Posterior cingulate gyrus (tissue), 11 donors: ENCODE measurements around the gene EZH1.

Experiments
- DNase-seq, 10 donors: peaks; one replicate each; pipeline versions ENCODE4 v3.0.0 to v3.0.0-alpha.2; 2020 to 2021; ENCODE audit warnings: mixed read lengths in 3 of 10
- intact Hi-C: fragments of 100-400 bp; cut with DNase I; formaldehyde crosslinking; loops from one replicate; pipeline ENCODE4 v1.15.1; 2023

Gene EZH1

DNA sequence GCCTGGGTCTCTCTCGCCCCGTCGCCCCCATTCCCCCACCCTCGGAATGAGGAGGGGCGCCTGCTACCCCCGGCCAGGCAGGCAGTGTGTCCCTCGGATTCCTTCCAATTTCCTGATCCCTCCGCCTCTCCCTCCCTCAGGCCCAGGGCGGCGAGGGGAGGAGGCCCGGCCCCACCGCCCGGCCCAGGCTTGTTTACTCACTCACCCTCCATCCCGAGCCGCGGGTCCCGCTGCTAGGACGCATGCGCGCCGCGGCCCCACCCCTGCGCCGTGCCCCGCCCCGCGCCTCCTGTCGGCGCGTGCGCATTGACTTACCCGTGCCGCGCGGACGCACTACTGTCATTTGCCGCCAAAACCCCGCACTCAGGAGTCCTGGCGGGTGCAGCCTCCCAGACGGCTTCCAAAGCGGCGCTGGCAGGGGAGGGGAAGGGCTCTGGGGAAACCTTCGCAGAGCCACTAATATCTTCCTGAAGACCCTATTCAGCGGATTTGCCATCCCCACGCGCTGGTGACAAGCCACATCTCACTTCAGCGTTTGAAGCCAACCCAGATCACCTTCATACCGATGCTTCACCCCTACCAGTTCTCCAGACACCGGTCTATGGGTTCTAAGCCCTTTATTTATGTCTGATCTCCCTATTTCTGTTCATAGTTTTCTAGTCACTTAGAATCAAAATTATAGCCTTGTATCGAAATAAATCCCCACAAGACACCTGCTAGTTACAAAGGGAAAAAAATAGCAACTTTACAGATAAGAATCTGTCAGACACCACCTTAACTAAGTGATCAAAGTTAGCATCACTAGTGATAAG, at the start of gene EZH1:
TSS of gene EZH1 (minus strand) at position 235 of the 812 bp plus-strand sequence. CDS start 16,099 bp downstream, outside the sequence.
- peak; percentile 81 to 98 (median 88) for DNase-seq
- intact Hi-C loops: no loop called here

GRCh38 chr17:42792545-42792944, 47.7 kb upstream of the EZH1 start:
- intact Hi-C loops: no loop called here
- DNase-seq: no peak

DNA sequence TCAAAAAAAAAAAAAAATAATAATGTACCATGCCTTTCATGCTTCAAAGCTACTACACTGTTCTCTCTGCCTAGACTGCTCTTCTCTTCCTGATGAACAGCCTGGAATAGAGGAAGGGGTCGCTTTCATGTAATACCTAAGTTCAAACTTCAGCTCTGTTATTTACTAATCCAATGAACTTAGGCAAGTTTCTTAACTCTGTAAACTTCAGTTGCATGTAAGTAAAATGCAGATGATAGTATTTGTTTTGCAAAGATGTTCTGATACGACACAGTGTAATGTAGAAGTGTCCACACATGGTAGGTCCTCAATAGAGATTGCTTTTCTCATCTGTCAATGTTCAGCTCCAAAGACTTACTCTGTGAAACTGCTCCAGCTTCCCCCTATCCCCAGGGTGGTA, 47.1 kb upstream of the EZH1 start:
- intact Hi-C loops: no loop called here
- DNase-seq: no peak

DNA sequence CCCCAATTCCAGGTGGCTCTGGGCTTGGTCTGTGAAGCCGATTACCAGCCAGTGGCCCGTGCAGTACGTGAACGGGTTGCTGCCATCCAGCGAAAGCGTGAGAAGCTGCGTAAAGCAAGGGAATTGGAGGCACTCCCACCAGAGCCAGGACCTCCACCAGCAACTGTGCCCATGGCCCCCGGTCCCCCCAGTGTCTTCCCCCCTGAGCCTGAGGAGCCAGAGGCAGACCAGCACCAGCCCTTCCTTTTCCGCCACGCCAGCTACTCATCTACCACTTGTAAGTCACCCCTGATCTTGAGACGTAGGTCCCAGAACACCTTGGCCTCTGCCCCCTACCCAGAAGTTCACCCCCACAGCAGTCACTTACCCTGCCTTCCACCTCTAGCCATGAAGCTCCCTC, 42.4 kb upstream of the EZH1 start:
- DNase-seq: no peak
- intact Hi-C loops: no loop called here

- intact Hi-C loops: no loop called here
- DNase-seq: peak in 1 of 10 donors; percentile 84
Observed at GRCh38 chr17:42784811-42785592, 40.2 kb upstream of the EZH1 start.

DNA sequence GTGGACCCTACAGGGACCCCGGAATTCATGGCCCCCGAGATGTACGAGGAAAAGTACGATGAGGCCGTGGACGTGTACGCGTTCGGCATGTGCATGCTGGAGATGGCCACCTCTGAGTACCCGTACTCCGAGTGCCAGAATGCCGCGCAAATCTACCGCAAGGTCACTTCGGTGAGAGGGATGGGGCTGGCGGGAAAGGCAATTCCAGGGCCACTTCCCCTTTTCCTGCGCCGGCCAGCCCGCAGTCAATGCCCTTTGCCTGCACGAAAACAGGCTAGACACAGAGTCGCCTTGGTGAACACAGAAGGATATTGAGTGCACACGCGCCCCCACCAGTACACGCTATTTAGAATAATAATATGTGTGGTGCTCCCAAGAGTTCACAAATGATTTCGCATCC, 39.6 kb upstream of the EZH1 start:
- no peak for DNase-seq
- intact Hi-C loops: no loop called here

- intact Hi-C loops: no loop called here
- no peak for DNase-seq
Observed at GRCh38 chr17:42783791-42784138, 38.9 kb upstream of the EZH1 start.

GRCh38 chr17:42783062-42783790, 38.4 kb upstream of the EZH1 start:
- intact Hi-C loops: no loop called here
- DNase-seq: no peak

DNA sequence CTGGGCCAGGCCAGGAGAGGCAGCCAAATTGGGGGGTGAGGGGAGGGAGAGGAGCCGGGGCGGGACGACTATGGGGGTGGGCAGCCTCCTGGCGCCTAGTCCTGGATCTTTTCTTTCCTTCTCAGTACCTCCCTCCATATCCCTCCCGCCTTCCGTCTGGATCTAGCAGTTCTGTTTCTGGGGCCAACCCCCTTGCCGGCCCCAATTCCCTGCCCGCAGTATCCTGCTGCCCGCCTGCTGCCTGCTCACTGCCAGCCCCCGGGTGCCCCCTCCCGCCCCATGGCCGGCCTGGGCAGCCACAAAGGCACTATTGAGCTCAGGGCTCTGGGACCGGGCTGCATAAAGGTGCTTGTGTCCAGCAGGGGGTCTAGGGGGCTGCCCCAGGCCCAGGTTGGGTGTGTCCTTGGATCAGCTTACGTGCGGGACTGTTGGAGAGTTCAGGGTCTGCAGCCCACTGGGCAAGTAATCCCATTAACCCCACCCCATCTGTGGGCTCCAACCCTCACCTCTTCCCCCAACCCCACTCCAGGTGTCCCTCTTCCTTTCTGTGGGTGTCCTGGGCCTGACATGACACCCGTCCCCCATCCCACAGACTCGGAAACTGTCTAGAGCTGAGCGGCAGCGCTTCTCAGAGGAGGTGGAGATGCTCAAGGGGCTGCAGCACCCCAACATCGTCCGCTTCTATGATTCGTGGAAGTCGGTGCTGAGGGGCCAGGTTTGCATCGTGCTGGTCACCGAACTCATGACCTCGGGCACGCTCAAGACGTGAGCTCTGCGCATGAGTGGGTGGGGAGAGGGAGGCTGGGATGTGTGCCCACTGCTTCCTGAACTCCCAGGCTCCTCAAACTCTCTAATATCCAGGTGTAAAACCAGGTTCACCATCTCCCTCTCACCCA, 37.6 kb upstream of the EZH1 start:
- no peak for DNase-seq

GRCh38 chr17:42781639-42782165, 36.9 kb upstream of the EZH1 start:
- intact Hi-C loops: no loop called here
- peak in 1 of 10 donors; percentile 19 for DNase-seq

More for the DNA sequence above, 37.6 kb upstream of the EZH1 start:
- intact Hi-C loops: no loop called here

- intact Hi-C loops: no loop called here
Observed at GRCh38 chr17:42780851-42781638, 36.2 kb upstream of the EZH1 start.

DNA sequence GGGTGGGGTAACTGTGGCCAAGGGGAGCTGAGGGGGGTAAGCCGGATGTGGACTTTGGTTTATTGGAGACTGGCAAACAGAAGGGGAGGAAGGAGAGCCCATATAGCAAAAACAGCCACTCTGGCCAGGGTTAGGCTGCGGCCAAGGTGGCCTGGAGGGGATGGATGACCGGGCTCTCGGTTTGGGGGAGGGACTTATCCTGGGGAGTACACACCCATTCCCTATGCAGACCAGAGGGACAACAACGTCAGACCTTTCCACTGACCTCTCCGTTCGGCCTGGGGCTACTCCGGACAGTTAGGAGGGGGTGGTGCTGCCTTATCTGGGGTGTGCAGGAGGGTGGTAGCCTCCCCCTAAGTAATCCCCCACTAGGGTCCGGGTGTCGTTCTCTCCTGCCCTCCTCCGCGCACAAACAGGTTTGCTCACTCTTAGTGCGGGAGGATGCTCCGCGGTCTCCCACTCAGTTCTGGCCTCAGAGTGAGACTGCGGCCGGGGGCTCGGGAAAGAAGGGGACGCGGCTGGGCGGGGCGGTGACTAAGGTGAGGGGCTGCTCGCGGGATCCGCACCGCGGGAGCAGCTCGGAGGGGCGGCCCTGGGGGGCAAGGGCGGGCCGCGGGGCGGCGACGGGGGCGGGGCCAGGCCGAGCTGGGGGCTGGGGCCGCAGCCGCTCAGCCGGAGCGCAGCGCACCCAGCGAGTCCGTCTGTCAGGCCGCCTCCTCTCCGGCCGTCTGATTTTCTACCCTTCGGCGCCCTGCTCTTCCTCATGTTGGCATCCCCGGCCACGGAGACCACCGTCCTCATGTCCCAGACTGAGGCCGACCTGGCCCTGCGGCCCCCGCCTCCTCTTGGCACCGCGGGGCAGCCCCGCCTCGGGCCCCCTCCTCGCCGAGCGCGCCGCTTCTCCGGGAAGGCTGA, 35.4 kb upstream of the EZH1 start, which contains the start of gene WNK4:
TSS of gene WNK4 (plus strand) at position 675 of the 915 bp plus-strand sequence. CDS start at position 764, 89 bp downstream.
- peak in 1 of 10 donors; percentile 74 for DNase-seq
- intact Hi-C loops: no loop called here

More at GRCh38 chr17:42780851-42781638, 36.2 kb upstream of the EZH1 start:
- no peak for DNase-seq

DNA sequence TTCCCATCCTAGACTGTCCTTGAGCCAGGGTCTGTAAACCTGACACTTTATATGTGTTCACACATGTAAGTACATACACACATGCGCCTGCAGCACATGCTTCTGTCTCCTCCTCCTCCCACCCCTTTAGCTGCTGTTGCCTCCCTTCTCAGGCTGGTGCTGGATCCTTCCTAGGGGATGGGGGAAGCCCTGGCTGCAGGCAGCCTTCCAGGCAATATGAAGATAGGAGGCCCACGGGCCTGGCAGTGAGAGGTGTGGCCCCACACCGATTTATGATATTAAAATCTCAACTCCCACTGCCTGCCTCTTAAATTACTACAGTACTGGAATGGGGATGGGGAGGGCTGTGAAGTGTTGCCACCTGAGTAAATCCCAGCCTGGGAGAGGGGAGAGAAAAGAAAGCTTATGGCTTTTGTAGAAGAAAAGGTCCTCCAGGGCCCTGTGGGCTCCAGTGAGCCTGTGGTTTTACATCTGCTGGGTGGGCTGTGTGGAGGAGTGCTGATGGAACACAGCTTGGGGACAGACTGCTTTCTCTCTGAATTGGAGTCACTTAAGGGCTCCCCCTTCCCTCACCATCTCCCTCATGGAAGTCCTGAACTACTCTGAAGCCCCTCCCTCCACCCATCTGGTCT, 34.6 kb upstream of the EZH1 start:
- intact Hi-C loops: no loop called here
- DNase-seq: no peak

DNA sequence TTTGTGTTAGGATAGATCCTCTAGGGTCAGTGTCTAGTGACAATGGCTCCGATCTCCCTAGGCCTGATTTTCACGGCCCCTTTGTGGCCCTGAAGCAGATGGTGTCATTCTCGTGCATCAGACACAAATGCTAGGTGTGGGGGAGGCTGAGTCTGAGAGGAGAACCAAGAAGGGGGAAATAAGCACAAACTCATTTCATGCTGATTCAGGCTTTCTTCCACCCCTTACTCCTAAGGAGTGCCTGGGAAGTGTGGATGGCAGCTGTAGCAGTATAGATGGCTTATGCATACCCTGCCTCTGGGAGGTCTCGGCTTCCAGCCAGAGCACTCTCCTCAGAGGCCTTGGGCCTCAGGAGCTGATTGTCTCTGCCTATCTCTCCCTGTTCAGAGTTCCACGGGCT, 33.7 kb upstream of the EZH1 start:
- intact Hi-C loops: no loop called here
- DNase-seq: no peak

GRCh38 chr17:42775534-42776098, 30.8 kb upstream of the EZH1 start:
- DNase-seq: no peak
- intact Hi-C loops: no loop called here

DNA sequence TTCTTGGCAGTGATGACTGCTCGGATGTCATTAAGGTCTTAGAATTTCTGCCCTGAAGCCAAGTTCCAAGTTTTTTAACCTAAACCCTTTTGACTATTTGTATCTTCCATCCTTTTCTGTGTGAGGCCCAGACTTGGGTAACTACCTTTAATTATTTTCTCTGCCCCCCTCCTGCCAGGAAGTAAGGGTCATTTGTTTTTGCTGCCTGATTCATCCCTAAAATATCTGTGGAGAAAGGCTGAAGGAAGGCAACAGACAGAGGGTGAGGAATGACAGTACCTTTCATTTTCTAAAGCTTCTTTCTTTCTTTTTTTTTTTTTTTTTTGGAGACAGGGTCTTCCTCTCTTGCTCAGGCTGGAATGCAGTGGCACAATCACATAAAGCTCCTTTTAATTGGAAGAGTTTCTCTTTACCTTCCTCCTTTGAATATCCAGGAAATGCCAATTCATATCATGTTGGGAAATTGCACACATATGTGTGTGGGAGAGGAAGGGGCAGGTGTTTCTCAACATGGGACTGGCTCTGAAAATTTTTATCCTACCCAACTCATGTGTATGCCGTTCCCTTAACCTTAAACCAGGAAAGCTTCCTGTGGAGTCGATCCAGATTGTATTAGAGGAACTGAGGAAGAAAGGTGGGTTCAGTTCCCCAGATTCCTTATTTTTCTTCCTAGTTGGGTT, 29.4 kb upstream of the EZH1 start:
- DNase-seq: no peak
- intact Hi-C loops: no loop called here
